Measurements from ENCODE around the gene LRIF1.

DNA sequence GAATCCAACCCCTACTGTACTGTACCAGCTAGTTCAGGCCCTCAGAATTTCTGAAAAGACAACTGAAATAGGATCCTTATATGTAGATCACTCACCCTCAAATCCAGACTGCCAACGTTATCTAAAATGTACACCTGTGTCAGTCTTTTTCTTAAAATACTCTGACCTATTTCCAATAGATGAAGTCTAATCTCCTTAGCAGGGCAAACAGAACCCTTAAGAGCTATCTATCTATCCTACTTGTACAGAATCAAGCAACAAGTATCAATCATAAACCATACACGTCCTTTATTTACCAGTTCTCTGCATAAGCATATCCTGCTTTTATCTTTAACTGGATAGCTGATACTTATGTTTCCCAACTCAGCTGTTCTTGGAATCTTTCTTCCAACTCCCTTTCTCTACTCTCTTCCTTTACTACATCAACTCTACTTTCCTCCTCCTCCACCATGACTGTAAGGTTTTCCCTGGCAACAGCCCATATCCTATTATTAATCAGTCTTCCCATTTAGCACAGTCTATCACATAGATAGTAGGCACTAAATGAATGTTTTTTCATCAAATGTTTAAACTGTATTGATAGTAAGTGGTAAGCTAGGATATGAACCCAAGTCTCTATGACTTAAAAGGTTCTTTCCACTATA, 2.8 kb downstream of the LRIF1 start:
- TF ChIP-seq POLR2A (IDR thresholded peaks at IDR 0.05), result no peak
- TF ChIP-seq, protein P1, sequence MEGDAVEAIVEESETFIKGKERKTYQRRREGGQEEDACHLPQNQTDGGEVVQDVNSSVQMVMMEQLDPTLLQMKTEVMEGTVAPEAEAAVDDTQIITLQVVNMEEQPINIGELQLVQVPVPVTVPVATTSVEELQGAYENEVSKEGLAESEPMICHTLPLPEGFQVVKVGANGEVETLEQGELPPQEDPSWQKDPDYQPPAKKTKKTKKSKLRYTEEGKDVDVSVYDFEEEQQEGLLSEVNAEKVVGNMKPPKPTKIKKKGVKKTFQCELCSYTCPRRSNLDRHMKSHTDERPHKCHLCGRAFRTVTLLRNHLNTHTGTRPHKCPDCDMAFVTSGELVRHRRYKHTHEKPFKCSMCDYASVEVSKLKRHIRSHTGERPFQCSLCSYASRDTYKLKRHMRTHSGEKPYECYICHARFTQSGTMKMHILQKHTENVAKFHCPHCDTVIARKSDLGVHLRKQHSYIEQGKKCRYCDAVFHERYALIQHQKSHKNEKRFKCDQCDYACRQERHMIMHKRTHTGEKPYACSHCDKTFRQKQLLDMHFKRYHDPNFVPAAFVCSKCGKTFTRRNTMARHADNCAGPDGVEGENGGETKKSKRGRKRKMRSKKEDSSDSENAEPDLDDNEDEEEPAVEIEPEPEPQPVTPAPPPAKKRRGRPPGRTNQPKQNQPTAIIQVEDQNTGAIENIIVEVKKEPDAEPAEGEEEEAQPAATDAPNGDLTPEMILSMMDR (IDR thresholded peaks at IDR 0.05), result no peak
- TF ChIP-seq EP300 (IDR thresholded peaks at IDR 0.05; ENCODE audit: low read depth), result no peak

Data from transverse colon (tissue), 3 donors.